HG03108 (cell line): ENCODE measurements around the gene GLYATL3.

Source experiments
- ATAC-seq: cut with Tn5 transposase; IDR thresholded peaks from one replicate; pipeline ENCODE4 v1.9.1; 2021; ENCODE audit warnings: moderate library complexity; ENCODE audit not compliant: unreplicated experiment

Gene GLYATL3

GRCh38 chr6:49513153-49513989 lies 13.6 kb downstream of the GLYATL3 start:
- ATAC-seq: no peak

GRCh38 chr6:49514571-49515484 lies 15.1 kb downstream of the GLYATL3 start:
- no peak for ATAC-seq

DNA sequence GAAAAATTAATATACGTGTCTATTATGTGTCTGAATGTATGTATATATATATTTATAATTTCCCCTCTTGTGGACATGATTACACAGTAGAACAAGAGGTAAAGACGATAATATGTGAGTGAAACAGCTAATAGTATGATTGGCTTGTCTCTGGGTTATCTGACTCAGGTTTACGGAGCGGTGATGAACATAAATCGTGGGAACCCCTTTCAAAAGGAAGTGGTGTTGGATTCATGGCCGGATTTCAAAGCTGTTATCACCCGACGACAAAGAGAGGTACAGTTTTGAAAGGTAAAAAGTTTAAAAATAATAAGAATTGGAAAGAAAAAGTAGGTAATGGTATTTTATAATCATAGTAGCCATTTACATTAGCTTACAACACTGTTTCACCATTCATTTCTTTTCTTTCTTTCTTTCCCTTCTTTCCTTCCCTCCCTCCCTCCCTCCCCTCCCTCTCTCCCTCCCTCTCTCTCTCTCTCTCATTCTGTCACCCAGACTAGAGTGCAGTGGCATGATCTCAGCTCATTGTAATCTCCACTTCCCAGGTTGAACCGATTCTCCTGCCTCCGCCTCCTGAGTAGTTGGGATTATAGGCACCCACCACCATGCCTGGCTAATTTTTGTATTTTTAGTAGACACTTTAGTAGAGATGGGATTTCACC lies 15.9 kb downstream of the GLYATL3 start:
- ATAC-seq: no peak

DNA sequence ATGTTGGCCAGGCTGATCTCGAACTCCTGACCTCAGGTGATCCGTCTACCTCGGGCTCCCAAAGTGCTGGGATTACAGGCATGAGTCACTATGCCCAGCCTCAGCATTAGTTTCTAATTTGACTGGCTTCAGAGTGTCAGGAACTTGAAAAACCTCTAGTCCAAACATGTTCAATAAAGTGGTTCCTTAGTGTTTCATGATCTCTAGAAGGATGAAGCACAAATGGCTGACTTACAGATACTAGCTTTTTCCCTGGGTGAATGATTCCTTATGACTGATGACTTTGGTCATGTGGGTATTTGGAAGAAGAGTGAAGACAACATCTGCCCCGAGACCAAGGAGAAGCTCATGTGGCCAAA lies 16.4 kb downstream of the GLYATL3 start:
- ATAC-seq: no peak

DNA sequence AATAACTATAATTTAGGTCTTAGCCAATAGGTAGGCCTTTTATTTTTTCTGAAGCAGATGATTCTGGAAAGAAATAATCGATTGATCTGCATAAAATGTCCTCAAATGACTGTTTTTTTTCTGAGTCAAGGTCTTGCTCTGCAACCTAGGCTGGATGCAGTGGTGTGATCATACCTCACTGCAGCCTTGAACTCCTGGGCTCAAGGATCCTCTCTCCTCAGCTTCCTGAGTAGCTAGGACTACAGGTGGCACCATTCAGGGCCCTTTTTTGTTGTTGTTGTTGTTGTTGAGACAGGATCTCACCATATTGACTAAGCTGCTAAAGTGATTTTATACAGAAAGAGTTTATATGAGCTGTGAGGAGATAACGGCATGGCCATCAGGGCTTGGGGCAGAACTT lies 18.2 kb downstream of the GLYATL3 start:
- ATAC-seq: no peak

- ATAC-seq: no peak
Measured at GRCh38 chr6:49519660-49520059, 19.9 kb downstream of the GLYATL3 start.

DNA sequence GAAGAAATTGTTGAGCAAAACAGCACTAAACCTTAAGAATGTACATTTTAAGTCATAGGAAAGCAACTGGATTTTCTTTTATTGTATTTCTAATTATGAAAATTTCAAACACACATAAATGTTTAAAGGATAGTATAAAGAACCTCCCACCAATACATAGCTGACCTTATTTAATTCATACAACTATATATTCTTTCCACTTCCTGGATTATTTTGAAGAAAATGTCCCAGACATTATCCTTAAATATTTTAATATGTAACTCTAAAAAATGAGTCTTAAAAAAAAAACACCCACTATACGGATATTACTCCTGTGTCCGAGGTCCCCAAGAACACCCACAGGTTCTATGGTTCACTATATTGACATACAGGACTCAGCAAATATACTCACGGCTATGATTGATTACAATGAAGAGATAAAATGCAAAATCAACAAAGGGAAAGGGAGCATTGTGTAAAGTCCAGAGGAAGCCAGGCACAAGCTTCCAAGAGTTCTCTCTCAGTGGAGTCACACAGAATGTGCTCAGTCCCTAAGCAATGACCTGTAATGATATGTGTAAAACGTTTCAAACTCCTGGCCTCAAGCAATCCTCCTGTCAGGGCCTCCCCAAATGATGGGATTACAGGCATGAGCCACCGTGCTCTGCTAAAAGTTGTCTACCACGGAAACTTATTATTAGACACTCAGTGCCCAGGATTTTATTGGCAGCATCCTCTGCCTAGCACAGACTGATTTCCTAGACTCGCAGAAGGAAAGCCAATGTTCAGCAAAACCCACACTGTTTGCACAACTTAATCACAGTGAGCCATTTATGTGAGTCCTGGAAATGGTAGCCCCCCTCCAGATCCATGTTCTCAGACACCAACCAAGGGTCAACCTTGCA lies 23.2 kb downstream of the GLYATL3 start:
- ATAC-seq: no peak

- ATAC-seq: no peak
Measured at GRCh38 chr6:49523901-49524300, 24.2 kb downstream of the GLYATL3 start.

- ATAC-seq: no peak
Measured at GRCh38 chr6:49524541-49524940, 24.8 kb downstream of the GLYATL3 start.

DNA sequence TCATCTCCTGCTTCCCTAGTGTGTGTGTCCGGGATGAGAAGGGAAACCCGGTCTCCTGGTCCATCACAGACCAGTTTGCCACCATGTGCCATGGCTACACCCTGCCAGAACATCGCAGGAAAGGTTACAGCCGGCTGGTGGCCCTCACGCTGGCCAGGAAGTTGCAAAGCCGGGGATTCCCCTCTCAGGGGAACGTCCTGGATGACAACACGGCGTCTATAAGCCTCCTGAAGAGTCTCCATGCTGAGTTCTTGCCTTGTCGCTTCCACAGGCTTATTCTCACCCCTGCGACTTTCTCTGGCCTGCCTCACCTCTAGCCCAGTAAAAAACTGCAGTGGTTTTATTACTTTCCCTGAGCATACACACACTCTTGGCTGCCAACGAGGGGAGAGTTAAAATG lies 26.9 kb downstream of the GLYATL3 start:
- ATAC-seq: no peak

- no peak for ATAC-seq
Measured at GRCh38 chr6:49527320-49527719, 27.6 kb downstream of the GLYATL3 start.

DNA sequence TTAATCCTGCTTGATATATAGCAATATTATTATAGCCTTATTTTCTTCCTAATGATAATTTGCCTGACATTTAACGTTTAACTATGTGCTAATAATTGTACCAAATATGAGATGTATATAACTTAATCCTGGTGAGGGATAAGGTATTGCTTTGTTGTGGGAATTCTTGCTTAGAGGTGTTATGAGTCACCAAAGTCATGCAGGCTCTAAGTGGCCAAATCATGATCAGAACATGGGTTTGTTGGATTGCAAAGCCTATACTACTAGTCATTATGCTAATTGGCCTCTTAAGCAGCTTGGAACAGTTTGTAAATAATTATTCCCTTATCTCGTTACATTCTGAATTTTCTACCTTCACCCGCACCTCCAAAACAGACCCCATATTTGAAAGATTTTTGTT lies 28.8 kb downstream of the GLYATL3 start:
- ATAC-seq: no peak

GRCh38 chr6:49530141-49530776 lies 30.5 kb downstream of the GLYATL3 start:
- no peak for ATAC-seq

GRCh38 chr6:49531774-49532569 lies 32.2 kb downstream of the GLYATL3 start:
- ATAC-seq: peak; percentile 79

GRCh38 chr6:49535795-49536194 lies 36.1 kb downstream of the GLYATL3 start:
- no peak for ATAC-seq

GRCh38 chr6:49539102-49539501 lies 39.4 kb downstream of the GLYATL3 start:
- ATAC-seq: no peak

DNA sequence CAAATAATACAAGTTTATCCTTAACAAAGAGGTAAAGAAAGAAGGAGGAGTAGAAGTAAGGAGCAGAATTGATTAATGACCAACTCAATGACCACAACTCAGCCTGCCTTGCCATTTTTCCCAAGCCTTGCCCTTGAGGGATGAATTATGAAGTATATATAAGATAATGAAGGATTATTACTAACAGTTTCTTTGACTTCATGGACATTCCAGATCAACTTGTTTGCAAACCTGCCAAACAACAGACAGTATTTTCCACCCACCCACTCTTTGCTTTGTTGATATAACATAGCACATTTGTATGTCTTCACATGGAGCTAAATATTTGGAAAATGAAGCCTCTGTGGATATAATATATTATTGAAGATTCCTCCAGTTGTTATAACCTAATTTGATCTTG lies 40.9 kb downstream of the GLYATL3 start:
- no peak for ATAC-seq

DNA sequence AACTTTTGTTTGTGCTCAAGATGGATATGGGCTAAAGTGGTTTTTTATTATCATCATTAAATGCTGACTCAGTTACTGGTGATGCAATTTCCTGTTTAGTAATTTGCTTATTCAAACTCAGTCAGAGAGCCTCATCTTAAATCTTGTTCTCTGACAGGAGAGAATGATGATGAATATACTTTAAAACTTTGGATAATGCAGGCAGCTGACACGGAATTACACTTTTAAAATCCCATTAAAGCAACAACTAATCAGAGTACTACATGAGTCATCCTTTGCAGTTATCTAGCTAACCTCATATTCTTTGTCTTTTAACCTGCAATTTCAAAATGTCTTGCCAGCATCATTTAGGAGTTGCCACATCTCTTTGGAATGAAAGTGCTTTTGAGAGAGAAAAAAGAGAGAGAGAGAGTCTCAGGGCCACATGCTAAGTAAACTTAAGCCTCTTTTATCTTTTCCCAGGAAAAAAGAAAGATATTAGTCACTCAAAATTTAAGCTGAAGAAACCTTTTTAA lies 41.5 kb downstream of the GLYATL3 start:
- ATAC-seq: no peak

GRCh38 chr6:49541936-49542335 lies 42.2 kb downstream of the GLYATL3 start:
- ATAC-seq: no peak
